GM18868 (cell line): ENCODE results near the gene SEPTIN8.

Experiments
- ATAC-seq: cut with Tn5 transposase; IDR thresholded peaks from one replicate; pipeline ENCODE4 v1.9.1; 2021; ENCODE audit warnings: mild to moderate bottlenecking, moderate library complexity; ENCODE audit not compliant: unreplicated experiment

SEPTIN8 gene

GRCh38 chr5:132766020-132766805 lies 10.8 kb downstream of the SEPTIN8 start:
- ATAC-seq: no peak

DNA sequence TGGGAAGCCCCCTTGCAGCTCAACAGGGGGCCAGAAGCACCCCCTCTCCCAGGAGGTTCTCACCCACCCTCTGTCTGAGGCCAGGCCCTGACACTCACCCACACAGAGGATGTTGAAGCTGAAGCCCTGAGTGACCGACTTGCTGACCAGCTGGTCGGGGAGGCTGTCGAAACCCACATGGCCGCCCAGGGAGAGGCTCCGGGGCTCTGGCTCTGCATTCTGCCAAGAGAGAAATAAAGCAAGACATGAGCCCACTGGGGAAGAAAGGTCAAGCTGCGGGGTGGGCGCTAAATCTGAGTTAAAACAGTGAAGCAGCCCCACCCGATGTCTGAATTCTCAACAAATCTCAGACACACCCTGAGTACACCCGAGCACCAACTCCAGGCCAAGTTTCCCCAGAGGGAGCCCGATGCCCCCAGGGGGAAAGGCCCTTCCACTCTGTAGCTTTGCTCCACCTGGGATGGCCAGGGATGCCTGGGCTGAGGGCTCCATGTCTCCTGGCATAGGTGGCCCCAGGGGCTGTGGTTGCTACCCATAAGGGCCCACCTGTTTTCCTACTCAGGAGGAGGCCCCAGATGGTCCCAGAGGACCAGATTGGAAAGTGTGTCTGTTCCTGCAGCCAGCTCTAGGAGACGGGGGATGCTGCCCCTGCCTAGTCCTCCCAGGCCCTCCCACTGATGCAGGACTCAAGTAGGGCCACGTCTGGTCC lies 11.6 kb downstream of the SEPTIN8 start:
- ATAC-seq: no peak

GRCh38 chr5:132764671-132765238 lies 12.3 kb downstream of the SEPTIN8 start:
- ATAC-seq: no peak

DNA sequence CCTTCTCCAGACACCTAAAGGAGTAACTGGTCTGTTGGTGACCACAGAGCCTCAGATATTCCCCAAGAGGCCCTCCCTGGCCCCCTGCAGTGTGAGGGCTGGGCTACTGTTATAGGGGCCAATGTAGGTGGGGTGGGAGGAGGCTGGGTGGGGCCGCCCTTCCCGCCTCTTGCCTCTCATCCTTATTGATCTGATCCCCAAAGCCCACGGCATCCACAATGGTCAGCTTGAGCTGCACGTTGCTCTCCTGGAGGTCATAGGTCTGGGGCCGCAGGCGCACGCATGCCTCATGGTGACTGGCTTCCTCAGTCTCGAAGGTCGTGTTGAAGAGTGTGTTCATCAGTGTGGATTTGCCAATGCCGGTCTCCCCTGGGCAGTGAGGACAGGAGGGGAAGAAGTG lies 13.0 kb downstream of the SEPTIN8 start:
- no peak for ATAC-seq

GRCh38 chr5:132763181-132764036 lies 13.6 kb downstream of the SEPTIN8 start:
- no peak for ATAC-seq

DNA sequence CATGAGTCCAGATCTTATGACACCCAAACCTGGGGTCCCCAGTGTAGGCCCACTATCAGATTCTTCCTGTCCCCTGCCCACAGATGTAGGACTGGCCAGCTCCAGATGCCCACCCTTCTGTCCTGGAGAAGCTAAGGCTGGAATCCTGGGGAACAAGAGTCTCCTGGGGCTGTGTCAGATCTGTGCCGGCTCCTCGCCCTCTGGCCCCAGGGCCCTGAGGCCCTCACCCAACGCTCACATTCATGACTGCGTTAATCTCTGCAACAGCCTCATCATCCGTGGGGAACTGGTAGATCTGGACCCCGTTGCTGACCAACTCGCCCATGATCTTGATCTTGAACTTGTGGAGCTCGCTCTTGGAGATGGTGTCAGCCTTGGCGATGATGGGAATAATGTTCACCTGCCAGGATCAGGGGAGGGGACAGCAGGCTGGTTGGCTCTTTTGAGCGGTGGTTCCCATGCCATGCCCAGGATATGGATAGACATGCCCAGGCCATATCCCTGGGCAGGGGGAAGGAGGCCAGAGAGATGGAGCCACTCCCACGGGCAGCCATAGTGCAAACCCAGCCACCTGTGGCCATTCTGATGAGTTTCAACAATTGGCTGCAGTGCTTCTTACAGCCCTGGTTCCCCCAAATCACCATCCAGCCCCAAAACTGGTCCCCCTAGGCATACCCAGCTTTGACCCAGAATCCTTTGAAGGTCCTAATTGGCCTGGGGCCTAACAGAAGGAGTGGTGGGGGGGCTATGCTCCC lies 14.6 kb downstream of the SEPTIN8 start:
- ATAC-seq: no peak

GRCh38 chr5:132761321-132762240 lies 15.5 kb downstream of the SEPTIN8 start:
- ATAC-seq: no peak

- no peak for ATAC-seq
These were observed 16.3 kb downstream of the SEPTIN8 start for GRCh38 chr5:132760601-132761317.

DNA sequence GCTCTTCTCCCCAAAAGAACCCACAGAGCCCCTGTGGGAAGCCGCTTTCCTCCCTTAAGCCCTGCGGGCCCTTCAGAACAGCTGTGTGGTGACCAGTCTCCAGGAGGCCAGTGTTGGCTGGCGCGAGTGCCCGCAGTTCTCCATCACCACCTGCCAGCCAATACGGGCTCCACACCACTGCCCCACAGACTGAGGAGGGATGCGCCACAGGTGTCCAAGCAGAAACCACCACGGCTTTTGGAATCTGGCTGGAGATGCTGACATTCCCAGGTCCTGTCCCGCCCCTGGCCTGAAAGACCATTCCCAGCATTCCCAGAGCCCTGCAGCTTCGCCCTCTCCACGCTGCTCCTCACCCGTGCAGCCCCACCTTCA lies 17.0 kb downstream of the SEPTIN8 start:
- no peak for ATAC-seq

DNA sequence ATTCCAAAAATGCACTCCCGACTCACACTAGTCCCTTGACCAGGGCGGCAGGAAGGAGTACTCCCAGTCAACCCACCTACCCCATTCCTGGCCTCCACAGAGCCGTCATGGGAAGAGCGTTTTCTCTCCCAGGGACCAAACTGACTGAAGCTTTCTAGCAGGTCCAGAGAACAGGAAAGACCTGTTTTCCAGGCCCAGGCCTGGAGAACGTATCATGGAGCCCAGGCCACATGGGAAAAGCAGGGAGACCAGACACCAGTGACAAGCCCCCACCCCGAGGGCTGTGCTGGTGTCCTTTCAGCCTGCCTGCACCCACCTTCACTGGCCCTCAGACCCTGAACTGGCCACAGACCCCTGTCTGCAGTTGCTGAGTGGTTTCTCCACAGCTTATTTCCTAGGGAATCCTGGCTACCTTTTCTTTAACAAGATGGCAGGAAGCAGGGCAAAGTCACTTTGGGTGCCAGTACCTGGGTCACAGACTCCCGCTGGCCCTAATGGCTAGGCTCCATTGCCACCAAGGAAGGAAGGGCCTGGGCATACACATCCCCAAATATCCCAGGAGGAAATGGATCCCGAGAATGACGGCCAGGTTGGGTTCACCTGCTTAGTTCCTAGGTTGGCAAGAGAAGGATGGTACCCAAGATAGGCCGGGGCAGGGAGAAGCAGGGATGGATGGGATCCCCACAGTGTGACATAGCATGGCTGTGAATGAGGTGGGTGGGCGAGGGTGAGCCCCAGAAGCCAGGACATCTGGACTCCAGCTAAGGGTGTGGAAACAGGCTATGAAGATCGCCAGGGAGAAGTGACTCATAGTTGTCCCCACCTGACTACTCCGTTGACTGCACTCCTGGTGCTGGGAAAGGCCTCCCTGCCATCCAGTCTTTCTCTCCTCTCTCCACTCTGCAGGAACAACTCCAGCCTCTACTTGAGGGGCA lies 17.7 kb downstream of the SEPTIN8 start:
- ATAC-seq: no peak

DNA sequence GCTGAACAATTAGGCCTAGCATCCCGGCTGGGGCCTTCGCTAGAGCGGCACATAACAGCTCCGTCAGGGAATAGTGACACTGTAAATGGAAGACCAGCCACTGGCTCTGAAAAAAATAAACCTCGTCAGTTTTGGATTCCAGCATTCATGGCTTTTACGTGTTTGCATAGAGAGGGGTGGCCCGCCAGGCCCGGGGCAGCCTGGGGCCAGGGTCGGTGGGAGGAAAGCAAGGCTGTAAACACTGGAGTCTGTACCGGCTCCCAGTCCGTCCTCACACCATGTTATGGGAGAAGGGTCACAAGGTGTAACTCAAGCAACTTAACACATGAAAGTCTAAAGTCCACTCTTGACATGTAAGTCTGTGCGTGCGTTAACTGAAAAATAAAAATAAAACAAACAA lies 18.6 kb downstream of the SEPTIN8 start:
- ATAC-seq: no peak

DNA sequence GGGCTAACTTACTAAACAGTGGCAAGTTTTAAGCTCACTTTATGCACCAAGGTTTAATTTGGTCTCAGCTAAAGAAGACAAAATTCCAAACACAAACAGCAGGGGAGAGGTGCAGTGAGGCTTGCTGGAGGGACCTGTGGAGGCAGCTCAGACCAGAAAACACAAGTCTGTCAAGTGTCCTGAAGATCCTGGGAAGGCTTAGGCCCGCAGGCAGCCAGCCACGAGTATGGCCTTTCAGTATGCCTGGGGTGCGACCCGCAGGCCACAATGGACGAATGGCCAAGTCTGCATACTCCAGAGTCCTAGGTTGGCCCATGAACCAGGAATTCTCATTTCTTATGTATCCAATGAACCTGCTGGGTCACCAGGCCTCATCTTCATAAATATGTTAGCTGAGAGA lies 20.5 kb downstream of the SEPTIN8 start:
- ATAC-seq: no peak

DNA sequence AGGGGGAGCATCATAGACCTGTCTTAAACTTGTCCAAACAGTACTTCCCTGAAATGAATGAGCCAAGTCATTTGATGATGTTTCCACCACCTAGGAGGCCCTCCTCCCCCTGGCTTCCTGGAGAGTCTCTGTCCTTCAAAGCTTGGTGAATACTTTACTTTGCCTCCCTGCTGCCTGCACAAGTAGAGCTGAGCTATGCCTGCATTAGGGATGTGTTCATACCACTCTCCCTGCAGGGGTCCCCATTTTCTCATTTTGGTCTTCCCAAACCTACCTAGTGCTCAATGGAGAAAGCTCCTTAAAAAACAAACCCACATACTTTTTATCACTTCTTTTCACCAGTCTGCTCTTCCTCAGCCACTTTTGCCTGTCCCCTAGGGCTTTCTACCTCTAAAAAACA lies 22.1 kb downstream of the SEPTIN8 start:
- ATAC-seq: no peak

- no peak for ATAC-seq
These were observed 22.9 kb downstream of the SEPTIN8 start for GRCh38 chr5:132754111-132754510.

DNA sequence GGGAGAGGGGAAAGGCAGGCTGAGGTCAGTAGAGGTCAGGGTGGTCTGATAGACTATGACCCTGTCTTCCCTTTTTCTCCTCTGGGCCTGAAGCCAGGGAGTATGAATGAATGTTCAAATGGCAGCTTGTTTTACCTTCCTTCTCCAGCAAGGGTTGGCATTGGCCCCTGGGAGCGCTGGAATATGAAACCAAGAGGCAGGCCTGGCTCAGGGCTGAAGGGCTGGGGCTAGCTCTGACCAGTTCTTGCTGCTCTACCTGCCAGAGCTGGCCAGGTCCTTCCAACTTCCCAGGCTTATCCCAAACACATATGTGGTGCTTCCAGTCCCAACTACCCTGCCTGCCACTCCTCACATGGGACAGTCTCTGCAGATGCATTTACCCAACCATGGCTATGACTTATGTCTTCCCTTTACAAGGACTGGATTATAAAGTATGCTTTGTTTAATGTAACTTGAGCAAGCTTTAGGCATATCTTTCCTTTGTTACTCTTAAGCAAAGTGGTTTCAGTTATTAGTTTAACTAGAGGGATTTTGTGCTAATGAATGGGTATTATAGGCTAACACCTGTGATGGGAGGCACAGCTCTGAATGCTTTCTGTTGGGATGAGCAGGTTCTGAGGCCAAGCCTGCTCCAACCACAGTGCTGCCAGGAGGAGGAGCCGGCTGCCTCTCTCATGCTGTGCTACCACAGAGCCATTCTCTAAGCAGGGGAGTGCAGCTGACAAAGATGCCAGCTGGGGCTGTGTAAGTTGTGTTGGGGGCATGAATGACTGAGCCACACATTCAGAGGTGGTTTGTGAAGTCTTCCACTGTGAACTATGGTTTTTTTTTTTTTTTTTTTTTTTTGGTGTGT lies 23.7 kb downstream of the SEPTIN8 start:
- no peak for ATAC-seq

DNA sequence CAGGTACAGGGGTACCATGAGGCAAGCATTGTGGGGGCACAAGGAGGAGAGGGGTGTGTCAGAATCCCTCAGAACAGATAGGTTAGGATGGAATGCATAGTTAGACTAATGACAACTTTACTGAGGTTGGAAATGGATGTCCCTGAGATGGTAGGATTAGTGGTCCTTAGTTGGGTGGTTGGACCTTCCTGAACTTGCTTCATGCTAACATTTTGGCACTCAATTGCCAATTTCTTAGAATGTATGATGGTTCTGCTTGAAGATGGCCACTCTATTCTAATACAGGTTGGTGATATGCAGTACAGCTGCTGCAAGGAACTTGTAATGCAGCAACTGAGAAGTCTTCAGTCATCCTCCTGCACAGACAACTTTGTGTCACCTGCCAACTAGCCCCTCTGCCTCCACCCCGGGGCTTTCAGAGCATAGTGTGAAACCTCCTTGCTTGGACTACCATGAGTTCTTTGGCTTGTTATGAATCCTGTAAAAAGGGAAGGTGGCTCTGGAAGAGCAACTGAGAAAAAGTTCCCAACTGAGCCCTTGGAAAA lies 24.4 kb downstream of the SEPTIN8 start:
- ATAC-seq: no peak
